Colon (tissue), 2 donors: Measurements from ENCODE around the gene RHAG.
"Not testable (repeated sequence)": the region's sequence is repeated elsewhere in the genome, so short reads cannot be mapped to it uniquely, and the experiment has no call there.

Experiments used
- FAIRE-seq: peaks from 2 replicates; lab custom pipeline; 2012; peaks lifted over from hg19 to GRCh38; lab: Jason Lieb, UNC
- donor health status: control.
- donor health status: control.

The RHAG gene

DNA sequence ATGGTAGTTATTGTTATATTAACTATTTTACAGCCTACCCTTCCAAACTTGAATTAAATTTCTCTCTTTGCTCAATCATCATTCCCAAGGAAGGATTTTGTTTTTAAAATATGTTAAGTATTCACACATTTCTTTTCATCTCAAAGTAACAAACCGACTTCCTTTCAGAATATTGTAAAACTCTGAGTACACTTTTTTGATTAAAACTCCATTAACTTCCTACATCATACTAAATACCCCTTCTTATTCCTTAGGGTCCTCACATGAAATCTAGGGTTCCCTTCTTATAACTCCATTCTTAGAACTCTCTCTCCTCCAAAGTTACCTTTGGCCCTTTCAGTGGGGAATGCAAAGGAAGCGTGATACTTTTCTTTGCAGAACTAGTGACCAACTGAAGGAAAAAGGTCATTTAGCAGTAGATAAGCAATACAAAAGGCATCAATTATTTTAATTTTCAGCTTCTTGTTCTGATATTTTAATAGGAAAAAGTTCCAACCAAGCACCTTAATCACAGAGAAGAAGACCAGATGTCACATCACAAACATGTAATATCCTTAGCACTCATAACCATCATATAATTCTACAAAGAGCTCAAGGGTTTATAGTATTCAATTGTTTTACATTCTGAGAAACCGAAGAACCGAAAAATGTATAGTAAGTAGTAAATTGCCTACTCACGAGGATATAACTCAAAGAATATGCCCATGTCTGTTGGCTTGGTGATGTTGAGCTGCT is 494 bp downstream of the RHAG start:
- no peak for FAIRE-seq

DNA sequence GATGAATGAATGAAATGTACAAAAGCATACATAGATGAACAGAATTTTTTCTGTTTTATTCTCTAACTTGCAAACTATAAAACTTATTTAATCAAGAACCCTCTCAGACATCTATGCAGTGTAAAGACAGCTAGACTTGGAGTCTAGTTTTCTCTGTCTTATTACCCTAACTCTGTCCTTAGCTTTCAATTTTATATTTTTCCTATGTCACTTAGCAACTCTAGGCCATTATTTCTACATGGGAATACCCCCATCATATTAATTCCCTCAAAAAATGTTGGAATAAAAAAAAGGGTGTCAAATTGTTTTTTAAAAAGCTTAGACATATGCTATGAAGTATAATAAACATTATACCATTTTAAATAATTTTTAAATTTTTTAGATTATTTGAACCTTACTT is 1.2 kb downstream of the RHAG start:
- FAIRE-seq: no peak

DNA sequence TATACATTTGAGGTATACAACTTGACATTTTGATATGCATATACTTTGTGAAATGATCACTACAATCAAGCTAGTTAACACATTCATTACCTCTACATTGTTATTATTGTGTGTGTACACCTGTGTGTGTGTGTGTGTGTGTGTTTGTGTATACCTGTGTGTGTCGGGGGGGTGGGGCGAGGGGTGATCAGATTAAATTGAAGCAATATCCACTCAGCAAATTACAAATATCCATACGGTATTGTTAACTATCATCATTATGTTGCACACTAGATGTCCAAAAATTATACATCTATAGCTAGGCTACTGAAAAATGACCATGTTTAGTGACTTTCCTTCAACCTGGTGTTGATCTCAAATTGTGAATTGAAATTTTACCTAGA is 1.8 kb downstream of the RHAG start:
- no peak for FAIRE-seq

DNA sequence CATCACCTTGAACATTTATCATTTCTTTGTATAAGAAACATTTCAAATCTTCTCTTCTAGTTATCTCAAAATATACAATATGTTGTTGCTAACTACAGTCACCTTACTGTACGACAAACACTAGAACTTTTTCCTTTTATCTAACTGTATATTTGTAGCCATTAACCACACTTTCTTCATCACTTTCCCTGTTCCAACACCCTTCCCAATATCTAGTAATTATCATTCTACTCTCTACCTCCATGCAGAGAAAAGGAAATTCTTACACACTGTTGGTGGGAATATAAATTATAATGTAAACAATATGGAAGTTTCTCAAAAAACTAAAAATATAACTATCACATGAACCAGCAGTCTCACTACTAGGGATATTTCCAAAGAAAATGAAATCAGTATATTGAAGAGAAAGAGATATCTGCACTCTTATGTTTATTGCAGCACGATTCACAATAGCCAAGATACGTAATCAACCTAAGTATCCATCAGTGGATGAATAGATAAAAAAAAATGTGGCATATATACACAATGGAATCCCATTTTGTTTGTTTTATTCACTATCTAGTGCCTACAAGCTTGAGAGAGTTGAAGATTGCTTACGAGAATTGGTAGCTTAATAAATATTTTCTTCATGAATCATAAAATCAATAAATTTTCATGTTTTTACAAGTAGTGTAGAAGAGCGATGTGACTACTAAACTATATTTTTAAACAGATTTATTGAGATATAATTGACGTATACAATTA is 2.4 kb downstream of the RHAG start:
- FAIRE-seq: no peak

DNA sequence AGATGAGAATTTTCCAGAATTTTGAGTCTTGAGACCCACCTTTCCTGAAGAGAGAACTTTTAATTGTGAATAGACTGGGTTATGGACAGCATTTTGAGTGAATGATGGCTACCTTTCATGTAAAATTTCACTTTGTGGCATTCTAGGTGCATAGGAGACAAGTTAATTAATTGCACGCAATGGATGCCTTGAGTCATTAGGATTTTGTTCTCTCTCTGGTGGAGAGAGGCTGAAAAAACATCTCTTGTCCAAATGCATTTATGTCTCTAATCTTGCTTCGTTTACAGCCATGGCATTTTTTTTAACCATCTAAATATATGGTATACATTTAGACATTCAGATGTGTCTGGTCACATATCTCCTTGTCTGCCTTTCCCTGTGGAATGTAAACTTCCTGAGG is 3.1 kb downstream of the RHAG start:
- no peak for FAIRE-seq

DNA sequence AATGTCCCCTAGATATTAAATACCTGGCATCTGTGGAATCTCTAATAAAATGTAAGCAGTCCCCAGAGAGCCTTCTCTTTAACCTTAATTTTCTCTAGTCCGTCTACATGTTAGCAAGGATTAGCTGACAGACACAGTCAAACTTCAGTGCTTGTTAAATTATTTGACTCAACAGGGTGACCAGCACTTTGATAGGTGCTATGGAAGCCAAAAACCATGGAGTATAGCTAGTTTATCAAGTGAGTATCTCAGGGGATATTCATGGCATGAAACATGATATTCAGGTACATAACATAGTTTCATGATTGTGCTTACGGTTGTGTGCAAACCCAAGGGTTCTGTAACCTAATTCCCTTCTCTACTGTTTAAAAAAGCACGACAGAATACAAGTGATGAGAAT is 3.9 kb downstream of the RHAG start:
- no peak for FAIRE-seq

DNA sequence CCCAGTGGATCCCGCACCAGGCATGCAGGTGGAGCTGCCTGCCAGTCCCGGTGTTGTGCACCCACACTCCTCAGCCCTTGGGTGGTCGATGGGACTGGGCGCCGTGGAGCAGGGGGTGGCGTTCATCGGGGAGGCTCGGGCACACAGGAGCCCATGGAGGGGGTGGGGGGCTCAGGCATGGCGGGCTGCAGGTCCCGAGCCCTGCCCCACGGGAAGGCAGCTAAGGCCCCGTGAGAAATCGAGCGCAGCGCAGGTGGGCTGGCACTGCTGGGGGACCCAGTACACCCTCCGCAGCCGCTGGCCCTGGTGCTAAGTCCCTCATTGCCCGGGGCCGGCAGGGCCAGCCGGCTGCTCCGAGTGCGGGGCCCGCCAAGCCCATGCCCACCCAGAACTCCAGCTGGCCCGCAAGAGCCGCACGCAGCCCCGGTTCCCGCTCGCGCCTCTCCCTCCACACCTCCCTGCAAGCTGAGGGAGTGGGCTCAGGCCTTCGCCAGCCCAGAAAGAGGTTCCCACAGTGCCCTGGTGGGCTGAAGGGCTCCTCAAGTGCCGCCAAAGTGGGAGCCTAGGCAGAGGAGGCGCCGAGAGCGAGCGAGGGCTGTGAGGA is 7.1 kb downstream of the RHAG start:
- not testable (repeated sequence) for FAIRE-seq

- FAIRE-seq: no peak
Observed at GRCh38 chr6:49626811-49627210, 9.8 kb downstream of the RHAG start.

GRCh38 chr6:49618257-49618656 is 18.4 kb downstream of the RHAG start:
- no peak for FAIRE-seq

- FAIRE-seq: not testable (repeated sequence)
Observed at GRCh38 chr6:49614144-49614543, 22.5 kb downstream of the RHAG start.

- FAIRE-seq: no peak
Observed at GRCh38 chr6:49609285-49609684, 27.4 kb downstream of the RHAG start.

GRCh38 chr6:49608275-49608674 is 28.4 kb downstream of the RHAG start:
- not testable (repeated sequence) for FAIRE-seq

- FAIRE-seq: no peak
Observed at GRCh38 chr6:49607391-49607982, 29.2 kb downstream of the RHAG start.

DNA sequence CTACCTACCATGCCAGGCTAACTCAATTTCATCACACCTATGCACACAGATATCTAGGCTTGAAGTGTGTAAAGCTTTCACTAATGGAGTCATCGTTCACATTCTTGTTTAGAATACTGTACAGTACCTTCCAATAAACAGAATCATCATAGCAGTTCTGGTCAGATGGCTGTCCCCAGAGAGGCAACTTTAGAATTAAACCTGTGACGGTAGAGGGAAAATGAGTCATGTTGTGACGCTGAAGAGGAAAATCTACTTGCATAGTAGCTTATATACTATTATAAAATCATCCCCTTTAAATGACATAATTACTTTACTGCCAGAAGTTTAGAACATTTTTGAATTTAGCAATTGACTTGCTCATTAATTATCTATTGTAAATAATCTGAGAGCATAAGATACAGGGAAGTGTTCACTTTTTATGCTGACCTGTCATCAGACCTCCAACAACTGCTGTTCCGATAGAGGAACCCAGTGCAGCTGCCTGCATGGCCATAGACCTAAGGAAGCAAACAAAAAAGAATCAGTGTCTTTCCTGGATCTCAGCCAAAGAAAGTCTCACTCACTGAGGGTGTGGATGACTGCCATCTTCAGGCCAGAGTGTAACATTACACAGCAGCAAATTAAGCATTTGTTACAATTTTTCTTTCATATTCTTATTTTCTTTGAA is 29.8 kb downstream of the RHAG start:
- FAIRE-seq: no peak

DNA sequence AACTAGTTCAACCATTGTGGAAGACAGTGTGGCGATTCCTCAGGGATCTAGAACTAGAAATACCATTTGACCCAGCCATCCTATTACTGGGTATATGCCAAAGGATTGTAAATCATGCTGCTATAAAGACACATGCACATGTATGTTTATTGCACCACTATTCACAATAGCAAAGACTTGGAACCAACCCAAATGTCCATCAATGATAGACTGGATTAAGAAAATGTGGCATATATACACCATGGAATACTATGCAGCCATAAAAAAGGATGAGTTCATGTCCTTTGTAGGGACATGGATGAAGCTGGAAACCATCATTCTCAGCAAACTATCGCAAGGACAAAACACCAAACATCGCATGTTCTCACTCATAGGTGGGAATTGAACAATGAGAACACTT is 32.6 kb downstream of the RHAG start:
- FAIRE-seq: not testable (repeated sequence)

- not testable (repeated sequence) for FAIRE-seq
Observed at GRCh38 chr6:49587262-49587661, 49.4 kb downstream of the RHAG start.

- FAIRE-seq: no peak
Observed at GRCh38 chr6:49582529-49582928, 54.1 kb downstream of the RHAG start.

GRCh38 chr6:49579649-49580048 is 57.0 kb downstream of the RHAG start:
- no peak for FAIRE-seq

GRCh38 chr6:49576618-49577017 is 60.0 kb downstream of the RHAG start:
- no peak for FAIRE-seq

- FAIRE-seq: no peak
Observed at GRCh38 chr6:49570474-49571079, 66.1 kb downstream of the RHAG start.

DNA sequence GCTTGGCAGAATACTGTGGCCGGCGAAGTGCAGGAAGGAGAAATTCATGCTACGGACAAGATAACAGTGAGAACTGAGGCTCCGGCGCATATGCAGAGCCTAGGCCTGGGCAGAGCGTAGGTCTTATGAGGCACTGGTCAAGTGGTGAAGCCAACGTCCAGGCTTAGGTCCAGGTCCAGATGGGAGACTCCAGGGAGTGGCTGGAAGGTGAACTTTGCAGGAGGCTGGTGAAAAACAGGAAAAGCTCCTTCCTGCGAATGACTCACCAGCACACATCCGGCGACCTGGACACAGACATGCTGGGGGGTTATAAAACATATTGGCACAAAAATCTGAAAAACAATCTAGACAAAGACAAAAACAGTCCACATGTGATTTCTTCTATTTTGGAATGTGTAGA is 70.8 kb downstream of the RHAG start:
- FAIRE-seq: no peak

GRCh38 chr6:49565261-49565660 is 71.4 kb downstream of the RHAG start:
- FAIRE-seq: no peak
